ENCODE results near the gene PHKB.

The PHKB gene

DNA sequence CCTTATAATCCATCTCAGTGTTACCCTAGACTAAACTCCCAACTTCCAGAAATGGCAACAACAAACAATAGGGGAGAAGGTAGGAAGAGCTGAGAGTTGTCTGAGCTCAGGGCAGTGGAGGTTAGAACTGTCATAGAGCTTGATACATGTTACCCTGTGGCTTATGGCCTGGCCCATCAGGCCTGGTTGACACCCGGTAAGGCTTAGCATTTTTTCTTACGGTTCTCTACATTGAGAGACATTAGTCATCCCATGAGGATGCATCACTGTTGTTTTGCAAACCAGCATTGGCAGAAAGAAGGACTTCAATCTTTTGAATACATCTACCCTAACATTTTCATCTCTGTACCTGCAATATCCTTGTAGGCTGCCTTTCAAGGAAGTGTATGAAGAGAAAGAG is 226.6 kb downstream of the PHKB start:
- DNase-seq (ENCODE audit: low read depth in 2 of 2), result no peak

DNA sequence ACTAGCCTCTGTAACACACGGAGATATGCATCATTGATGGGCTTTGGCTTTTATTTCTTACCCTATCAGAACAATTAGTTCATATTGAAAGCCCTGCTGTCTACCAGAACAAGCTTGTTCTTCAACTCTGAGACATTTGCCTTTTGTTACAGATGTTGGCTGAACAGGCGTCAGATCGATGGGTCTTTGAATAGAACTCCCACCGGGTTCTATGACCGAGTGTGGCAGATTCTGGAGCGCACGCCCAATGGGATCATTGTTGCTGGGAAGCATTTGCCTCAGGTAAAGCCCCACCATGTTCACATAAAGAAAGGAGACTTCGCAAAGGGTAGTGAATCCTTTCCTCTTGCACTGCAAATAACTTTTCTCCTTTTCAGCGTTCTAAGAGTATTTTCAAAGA is 232.1 kb downstream of the PHKB start:
- DNase-seq (ENCODE audit: low read depth in 2 of 2), result no peak

DNA sequence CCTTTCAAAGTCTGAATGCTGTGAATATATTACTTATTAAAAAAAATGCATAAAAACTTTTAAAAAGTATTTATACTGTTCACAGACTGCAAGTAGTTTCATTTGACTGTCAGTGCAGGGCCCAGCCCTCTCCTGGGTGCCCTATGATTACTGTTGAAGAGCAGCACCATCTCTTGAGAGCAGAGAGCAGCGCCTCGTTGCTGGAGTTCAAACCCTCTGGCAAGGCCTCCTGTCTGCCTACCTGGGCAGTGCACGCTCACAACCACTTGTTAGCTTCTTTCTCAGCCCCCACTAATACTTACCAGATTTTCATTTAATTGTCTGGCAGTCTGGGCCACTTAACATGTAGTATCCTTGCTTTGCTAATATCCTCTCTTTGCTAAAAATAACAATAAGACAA is 233.4 kb downstream of the PHKB start:
- no peak for DNase-seq (ENCODE audit: low read depth in 2 of 2)

DNA sequence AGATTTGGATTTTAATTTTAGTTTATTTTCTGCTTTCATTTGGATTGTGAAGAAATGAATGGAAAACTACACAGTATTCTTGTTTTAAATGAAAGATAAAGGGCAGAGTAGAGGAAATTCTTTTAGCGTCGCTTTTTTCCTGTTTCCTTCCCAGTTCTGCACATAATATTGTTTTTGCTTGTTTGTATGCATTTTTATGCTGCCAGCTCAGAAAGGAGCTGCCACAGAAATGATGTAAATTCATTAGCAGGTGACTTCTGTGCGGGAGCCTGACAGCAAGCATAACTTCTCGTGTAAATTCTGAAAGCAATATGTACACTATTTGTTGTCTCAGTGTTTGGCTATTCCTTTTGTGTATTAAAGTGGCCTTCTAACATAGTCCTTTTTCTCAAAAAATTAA is 234.6 kb downstream of the PHKB start:
- DNase-seq (ENCODE audit: low read depth in 2 of 2), result no peak

DNA sequence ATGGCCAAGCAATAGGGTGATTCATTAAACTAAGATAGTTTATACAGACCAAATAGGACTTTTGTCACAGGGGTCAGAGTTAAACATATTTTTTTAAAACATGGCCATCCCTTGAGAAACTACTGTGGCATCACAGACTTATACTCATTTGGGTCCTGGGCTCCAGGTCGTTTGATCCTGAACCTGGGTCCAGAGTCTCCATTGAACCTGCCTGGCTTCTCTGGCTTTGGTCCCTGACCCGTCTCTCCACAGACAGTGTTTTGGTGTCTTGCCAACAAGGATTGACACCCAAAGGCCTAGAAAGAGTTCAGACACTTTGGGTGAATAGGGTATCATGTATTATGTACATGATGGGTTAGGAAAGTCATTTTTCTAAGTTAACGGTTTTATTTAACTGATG is 236.7 kb downstream of the PHKB start:
- DNase-seq (ENCODE audit: low read depth in 2 of 2), result no peak

DNA sequence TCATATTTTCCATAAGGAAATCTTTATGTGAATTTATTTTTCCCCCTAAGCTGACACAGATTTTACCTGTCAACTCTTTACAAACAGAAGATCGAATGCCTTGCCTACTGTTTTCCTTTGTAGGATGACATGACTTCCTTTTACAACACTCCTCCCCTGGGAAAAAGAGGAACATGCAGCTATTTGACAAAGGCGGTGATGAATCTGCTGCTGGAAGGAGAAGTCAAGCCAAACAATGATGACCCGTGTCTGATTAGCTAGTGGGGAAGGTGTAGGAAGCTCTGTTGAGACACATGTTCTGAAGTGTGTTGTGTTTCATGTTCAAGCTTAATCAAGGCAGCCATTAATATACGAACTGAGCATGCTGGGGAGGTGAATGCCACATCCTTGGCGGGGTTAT is 238.0 kb downstream of the PHKB start:
- DNase-seq (ENCODE audit: low read depth in 2 of 2), result no peak

DNA sequence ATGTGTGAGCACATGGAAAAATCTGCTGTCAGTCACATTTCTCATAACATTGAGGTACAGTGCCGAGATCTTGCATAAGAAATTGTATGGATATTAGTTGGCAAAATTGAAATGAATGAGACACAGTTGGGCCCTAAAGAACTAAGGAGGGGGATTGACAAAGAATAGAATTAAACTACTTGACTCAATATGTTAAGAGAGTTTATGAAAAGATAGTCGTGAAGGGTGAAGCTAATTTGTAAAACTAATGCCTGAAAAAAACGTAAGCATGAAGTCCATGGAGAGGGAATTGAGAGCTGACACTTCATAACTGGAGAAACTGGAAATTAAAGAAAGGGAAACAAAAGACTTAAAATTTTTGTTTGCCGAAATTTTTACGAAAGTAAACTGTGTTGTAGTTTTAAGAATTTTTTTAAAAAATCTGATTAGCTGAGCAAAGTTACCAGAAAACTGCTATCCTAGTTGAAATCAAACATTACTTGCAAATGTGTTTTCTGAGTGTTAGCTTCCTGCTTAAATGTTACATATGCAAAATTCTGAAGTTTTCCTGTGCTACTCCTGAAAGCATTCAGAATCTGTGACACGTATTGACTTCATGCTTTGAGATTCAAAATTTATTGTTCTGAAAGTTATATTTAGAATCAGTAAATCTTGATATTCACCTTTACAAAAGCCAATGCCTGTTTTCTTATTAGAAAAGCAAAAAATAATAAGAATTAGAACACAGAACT is 239.9 kb downstream of the PHKB start:
- no peak for DNase-seq (ENCODE audit: low read depth in 2 of 2)

DNA sequence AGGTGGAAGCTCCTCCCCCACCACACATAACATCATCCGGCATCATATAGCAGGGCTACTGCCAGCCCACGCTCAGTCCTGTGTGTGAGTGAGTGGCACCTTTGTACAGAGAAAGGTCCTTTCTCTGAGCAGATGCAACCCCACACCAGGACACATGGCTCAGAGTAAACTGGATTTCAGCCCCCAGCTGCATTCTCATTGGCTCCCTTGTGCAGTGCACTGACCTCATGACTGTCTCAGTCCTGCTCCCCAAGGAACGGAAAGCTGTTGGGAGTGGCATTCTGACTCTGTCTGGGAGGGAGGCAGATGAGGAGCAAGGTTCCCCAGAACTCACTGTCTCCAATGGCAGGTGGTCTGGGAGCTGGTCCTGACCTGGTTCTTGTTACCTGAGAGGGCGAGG is 244.1 kb downstream of the PHKB start:
- DNase-seq (ENCODE audit: low read depth in 2 of 2), result no peak

DNA sequence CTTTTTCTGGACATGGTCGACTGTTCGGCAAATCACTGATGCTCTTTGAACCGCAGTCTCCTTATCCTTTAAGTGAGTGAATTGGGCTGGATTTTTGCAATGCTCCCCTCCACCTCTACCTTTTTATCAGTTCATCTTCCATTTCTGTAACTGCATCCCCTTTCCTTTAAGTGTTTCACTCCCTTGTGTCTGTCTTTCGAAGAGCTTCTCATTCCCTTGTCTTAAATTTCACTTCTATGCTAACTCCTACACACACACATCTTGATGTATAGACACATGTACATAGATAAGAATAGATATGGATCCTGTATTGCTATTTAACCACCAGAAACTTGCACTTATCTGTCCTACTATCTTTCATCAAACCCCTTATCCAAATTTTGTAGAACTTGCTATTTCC is 250.7 kb downstream of the PHKB start:
- DNase-seq (ENCODE audit: low read depth in 2 of 2), result no peak

DNA sequence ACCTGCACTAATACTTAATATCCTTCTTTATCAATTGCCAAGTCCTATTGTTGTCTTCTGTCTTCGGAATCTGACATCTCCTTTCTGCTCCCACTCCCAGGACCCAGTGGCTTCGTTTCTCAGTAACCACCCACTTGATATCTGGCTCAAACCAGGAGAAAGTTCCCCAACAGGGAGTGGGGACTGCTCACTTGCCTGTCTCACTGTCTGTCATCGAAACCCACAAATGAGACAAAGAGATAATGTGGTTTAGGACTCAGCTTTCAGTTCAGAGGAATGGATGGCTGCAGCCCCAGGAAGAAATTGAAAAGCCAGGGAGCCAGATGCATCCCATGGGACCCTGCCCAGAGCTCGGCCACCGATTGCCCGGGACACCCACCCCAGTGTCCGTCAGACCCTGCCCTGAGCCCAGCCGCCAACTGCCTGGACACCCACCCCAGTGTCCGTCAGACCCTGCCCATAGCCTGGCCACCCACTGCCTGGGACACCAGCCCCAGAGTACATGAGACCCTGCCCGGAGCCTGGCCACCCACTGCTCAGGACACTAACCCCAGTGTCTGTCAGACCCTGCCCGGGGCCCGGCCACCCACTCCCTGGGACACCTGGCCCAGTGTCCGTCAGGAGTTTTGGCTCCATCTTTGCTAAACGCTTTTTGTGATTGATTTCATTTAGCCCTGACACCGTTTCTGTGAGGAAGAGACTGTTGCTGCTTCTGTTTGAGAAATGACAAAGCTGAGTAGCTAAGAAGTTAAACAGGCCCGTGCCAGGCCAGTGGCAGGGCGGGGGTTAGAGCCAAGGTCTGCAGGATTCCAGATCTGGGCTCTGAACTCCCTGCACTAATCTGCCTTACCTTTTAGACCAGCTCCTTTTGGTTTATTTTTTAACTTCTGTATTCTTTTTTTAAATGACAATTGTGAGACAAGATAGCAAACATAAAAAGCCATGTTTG is 251.4 kb downstream of the PHKB start:
- DNase-seq (ENCODE audit: low read depth in 2 of 2), result no peak

DNA sequence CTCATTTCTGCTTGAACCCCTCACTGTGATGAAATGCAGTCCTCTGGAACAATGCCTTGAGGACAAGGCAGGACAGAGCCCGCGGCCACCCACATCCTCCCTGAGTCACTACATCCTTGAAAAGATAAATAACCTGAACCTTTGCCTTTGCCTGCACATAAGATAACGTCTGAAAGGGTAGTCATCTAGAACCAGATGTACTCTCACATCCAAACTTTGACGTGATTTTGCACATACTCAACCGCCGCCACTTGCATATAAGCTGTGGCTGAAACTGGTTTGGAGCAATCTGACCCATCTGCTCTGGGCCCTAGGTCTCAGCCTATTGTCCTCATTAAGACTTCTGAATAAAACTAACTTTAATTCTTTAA is 252.1 kb downstream of the PHKB start:
- DNase-seq (ENCODE audit: low read depth in 2 of 2), result no peak

DNA sequence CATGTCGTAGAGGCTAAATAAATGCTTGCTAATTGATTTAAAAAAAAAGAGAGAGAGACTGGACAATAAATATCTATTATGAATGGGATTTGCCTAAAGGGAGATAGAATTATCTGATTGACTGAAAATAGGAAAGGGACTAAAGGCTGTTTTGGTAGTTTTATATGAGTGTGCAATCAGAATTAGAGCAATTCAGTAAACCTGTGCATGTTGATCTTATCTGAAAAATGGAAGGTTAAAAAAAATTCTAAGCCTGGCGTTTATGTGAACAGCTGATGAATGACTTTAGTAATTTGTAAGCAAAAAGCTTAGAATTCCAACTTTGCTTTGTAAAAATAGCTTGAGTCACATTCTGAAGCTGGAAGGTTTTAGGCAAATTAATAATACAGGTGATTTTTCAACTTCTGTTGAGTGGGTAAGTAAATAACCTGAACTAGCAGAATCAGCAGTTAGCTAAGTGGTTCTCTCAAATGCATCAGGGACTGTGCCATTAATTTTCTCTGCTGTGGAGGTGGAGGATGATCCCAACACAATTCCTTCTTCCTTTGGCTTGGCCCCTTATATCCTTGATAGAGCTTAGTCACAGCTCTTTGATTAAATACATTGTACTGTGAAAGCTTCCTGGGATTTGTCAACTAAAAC is 254.4 kb downstream of the PHKB start:
- no peak for DNase-seq (ENCODE audit: low read depth in 2 of 2)

DNA sequence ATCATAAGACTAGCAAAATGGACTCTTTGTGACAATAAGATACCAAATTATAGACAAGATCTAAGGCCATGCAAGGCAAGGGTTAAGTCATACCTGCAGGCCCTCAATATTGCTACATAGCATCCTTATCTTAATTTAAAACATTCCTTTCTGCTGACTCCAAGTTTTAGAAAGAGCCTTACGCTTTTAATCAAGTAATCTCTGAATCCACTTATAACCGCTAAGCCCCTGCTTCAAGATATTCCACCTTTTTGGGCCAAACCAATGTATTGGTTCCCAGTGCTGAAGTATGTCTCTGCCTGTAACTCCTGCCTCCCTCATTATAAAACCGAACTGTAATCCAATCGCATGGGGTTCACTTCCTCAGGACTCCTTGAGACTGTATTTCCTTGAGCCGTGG is 255.4 kb downstream of the PHKB start:
- DNase-seq (ENCODE audit: low read depth in 2 of 2), result no peak

DNA sequence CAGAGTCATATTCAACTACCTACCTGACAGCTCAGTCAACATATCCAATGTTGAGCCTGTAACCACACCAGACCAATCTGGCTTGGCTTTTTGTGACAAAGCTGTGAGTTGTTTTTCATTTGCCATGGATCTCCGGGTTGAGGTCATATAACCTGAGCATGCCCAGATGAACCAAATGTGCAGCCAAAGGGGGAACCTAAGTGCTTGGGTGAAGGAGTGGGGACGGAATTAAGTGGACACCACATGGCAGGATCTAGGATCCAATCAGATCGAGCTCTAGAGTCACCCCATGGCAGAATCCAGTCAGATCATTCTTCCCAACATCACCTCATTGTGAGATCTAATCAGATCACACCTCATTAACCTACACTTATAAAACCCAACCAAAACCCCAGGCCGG is 258.6 kb downstream of the PHKB start:
- no peak for DNase-seq (ENCODE audit: low read depth in 2 of 2)

DNA sequence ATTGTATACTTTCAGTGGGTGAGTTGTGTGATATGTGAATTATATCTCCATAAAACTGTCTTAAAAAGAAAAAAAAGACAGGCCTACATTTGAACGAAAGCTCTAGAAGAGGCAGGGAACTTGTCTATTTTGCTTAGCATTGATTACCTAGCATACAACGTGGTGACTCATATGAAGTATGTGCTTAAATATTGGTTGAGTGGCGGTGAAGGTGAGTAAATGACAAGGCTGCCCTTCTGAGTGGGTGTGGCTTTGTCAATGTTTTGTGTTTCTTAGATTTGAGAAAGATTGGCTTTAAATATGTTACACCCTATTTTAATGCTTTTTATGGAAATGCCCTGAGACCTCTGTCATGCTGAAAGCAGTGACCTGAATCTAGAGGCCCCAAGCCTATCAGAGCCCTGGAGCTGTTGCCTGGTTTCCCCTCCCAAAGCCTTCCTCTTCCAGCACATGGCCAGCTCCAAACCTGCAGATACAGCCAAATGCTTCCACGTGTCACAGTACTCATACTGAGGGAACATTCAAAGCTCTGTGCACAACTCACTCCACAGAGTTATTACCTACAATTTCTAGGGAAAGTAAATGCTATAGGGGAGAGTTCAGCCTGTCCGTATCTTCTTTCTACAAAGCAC is 260.0 kb downstream of the PHKB start:
- no peak for DNase-seq (ENCODE audit: low read depth in 2 of 2)

DNA sequence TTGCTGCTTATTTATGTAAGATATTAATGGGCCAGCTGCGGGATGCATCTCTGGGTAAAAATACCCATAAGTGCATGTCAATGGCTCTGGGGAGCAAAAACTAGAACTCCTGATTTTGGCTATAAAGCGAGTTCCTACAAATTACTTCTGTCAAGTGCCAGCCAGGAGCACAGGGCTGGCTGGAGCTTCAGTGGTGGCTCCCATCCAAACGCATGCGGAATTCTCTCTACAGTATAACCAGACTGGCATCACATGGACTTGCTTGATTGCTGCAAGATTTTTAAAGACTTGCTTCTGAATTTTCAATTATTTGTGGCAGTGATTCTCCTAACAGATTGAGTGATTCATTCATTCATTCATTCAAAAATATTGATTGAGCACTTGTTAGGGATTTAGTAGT is 260.9 kb downstream of the PHKB start:
- no peak for DNase-seq (ENCODE audit: low read depth in 2 of 2)

DNA sequence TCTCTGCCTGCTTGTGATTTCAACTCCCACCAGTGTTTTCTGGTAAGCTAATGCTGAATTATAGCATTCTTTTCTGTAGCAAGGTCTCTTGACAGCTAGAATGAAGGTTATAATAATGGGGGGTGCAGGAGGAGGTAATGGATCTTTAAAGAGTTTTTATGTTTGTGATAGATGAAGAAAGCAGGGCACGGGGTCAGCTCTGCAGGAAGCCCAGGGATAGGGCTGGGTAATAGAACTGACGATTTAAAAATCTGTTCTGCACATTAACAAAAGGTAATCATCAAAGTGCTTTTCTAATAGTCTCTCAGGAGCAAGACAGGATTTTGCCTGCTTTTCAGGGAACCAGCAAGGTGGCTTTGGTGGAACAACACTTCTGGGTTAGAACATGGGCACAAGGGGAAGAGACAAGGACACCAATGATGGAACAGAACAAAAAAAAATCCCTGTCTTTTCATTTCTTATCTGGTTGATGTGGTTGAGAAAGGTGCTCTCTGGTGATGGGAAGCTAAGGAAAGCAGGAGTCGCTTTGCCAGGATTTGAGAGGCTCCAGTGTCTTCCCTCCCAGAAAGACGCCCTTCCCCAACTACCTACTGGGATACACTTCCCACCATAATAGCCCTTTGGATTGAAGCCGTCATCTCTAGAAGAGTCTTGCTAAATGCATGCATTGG is 263.1 kb downstream of the PHKB start:
- no peak for DNase-seq (ENCODE audit: low read depth in 2 of 2)

DNA sequence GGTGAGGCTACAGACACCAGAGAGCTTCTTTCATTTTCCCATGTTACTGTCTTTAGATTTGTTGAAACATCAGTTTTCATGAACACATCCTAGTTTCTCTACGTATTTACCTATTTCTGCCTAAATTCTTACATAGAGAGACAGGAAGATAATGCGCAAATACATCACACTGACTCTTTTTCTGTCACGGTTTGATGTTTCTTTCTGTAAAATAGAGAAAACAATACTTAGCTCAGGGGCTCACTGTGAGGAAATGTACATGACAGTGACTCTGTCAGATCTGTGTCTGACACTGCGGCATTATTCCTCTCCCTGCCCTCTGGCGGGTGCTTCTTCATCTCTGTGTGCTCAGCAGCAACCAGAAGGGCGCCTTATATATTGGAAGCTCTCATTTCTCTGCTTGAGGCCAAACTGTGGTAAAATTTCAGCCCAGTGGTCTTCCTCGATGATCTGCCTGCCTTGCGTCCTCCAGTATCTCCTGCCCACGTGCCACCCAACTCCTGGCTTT is 264.1 kb downstream of the PHKB start:
- DNase-seq (ENCODE audit: low read depth in 2 of 2), result no peak

DNA sequence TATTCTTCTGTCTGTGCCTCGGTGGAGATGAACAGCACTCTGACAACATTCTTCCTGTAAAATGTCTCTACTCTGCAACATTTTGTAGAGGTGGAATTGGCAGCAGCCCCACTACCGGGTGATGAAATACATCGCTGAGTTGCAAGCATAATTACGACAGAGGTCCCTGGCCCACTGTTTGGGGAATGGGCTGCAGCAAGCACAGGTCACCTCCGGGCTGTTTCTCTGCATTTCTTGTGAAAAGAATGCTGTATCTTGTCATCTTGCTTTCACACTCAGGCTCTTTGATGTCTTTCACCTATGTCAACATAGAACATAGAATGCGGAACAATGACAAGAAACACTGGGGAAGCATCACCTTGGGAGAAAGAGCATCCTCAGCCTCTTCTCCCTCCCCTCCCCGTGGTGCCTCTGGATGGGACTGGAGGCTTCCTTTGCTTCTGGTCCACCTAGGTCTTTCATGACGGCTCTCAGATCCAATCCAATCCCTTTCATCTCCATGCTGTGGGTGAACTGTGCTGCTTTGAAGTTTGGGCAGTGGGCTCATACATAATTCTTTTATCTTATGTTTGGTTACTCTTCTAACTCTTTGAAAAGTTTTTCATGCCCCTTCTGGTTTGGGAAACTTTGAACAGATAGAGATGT is 265.0 kb downstream of the PHKB start:
- DNase-seq (ENCODE audit: low read depth in 2 of 2), result no peak

DNA sequence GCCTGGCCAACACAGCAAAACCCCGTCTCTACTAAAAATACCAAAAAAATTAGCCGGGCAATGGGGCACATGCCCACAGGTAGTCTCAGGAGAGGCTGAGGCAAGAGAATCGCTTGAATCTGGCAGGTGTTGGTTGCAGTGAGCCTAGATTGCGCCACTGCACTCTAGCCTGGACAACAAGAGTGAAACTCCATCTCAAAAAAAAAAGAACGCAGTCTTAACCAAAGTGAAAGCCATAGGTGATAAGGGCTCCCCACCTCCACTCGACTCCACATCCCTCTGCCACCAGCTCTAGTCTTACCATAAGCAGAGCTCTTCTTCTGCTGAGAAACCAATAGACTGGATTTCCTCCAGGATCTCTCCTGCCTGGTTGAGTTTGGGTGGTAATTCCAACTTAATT is 266.0 kb downstream of the PHKB start:
- DNase-seq (ENCODE audit: low read depth in 2 of 2), result no peak

DNA sequence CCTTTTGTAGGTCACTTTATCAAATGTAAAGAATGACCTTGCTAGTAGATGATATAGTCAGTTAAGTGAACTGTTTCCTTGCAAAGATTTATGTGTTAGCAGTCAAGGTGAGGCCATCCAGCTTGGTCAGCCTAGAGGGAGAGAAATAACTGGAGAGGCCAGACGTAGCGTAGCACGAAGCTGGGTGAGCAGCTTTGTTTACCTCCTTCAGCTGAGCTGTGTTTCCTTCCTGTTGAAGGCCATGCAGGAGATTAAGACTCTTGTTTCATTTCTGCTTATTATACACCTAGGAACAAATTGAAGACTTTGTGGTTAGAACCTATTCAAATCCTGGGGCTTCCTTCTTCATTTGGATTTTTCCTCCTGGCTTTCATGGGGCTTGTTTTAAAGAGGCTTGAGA is 267.1 kb downstream of the PHKB start:
- DNase-seq (ENCODE audit: low read depth in 2 of 2), result no peak
